ENCODE results near the gene TMEM270.

GRCh38 chr7:73903321-73904218 is 42.6 kb downstream of the TMEM270 start:
- no peak for TF ChIP-seq CTCF (IDR thresholded peaks at IDR 0.05)
- TF ChIP-seq POLR2A (IDR thresholded peaks at IDR 0.05), result no peak

All from sigmoid colon (tissue), 3 donors.